ENCODE measurements around the gene RIPOR1.

DNA sequence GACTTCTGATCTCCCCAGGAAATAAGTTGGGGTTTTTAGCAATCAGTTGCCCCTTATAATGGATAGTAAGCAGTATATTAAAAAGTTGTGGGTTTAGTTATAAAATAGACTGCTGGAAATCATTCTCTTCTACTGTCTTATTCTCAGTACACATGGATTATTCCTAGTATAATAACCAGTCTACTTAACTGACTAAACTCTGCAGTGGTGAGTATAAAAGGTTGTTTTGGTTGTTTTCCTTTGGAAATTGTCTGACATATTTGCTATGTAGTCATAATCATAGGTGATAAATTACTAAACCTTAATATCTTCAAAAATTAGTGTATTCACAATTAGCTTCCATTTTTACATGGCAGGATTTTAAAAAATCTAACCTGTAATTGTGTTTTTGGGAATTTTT lies 65.1 kb downstream of the RIPOR1 start:
- TF ChIP-seq, protein P1, sequence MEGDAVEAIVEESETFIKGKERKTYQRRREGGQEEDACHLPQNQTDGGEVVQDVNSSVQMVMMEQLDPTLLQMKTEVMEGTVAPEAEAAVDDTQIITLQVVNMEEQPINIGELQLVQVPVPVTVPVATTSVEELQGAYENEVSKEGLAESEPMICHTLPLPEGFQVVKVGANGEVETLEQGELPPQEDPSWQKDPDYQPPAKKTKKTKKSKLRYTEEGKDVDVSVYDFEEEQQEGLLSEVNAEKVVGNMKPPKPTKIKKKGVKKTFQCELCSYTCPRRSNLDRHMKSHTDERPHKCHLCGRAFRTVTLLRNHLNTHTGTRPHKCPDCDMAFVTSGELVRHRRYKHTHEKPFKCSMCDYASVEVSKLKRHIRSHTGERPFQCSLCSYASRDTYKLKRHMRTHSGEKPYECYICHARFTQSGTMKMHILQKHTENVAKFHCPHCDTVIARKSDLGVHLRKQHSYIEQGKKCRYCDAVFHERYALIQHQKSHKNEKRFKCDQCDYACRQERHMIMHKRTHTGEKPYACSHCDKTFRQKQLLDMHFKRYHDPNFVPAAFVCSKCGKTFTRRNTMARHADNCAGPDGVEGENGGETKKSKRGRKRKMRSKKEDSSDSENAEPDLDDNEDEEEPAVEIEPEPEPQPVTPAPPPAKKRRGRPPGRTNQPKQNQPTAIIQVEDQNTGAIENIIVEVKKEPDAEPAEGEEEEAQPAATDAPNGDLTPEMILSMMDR (IDR thresholded peaks at IDR 0.05; ENCODE audit: low read depth, low read length, poor library complexity, severe bottlenecking), result no peak
- TF ChIP-seq EZH2phosphoT487 (IDR thresholded peaks at IDR 0.05; ENCODE audit: borderline replicate concordance, low read length), result no peak
